ENCODE measurements around the gene SMAD7.

SMAD7 gene

GRCh38 chr18:48938827-48939204, 11.9 kb downstream of the SMAD7 start:
- H3K9ac ChIP-seq (ENCODE audit: low read length) = no peak overlapping the region
- no peak overlapping the region for H3K27ac ChIP-seq (ENCODE audit: low read length)
- H3K9me3 ChIP-seq (ENCODE audit: control insufficient read depth, low read depth, low read length) = no peaks in the 10 kb centered on the region
- H3K4me1 ChIP-seq (ENCODE audit: control insufficient read depth, low read depth, low read length) = peaks cover 46% of the 10 kb centered on the region
- no peaks in the 10 kb centered on the region for H3K27me3 ChIP-seq (ENCODE audit: control insufficient read depth, insufficient read depth, low read length)
- no peak overlapping the region for H3K4me3 ChIP-seq (ENCODE audit: low read length)
- no peaks in the 10 kb centered on the region for H3K36me3 ChIP-seq (ENCODE audit: control insufficient read depth, low read depth, low read length)

- H3K27ac ChIP-seq (ENCODE audit: low read length) = no peak overlapping the region
- H3K9ac ChIP-seq (ENCODE audit: low read length) = no peak overlapping the region
- no peak overlapping the region for H3K4me3 ChIP-seq (ENCODE audit: low read length)
- no peaks in the 10 kb centered on the region for H3K9me3 ChIP-seq (ENCODE audit: control insufficient read depth, low read depth, low read length)
- H3K36me3 ChIP-seq (ENCODE audit: control insufficient read depth, low read depth, low read length) = no peaks in the 10 kb centered on the region
- H3K4me1 ChIP-seq (ENCODE audit: control insufficient read depth, low read depth, low read length) = peaks cover 53% of the 10 kb centered on the region
- no peaks in the 10 kb centered on the region for H3K27me3 ChIP-seq (ENCODE audit: control insufficient read depth, insufficient read depth, low read length)
Observed at GRCh38 chr18:48937869-48938750, 12.7 kb downstream of the SMAD7 start.

GRCh38 chr18:48935433-48935774, 15.4 kb downstream of the SMAD7 start:
- no peaks in the 10 kb centered on the region for H3K27me3 ChIP-seq (ENCODE audit: control insufficient read depth, insufficient read depth, low read length)
- no peak overlapping the region for H3K9ac ChIP-seq (ENCODE audit: low read length)
- H3K4me3 ChIP-seq (ENCODE audit: low read length) = no peak overlapping the region
- no peaks in the 10 kb centered on the region for H3K36me3 ChIP-seq (ENCODE audit: control insufficient read depth, low read depth, low read length)
- no peaks in the 10 kb centered on the region for H3K9me3 ChIP-seq (ENCODE audit: control insufficient read depth, low read depth, low read length)
- H3K27ac ChIP-seq (ENCODE audit: low read length) = no peak overlapping the region
- peaks cover 64% of the 10 kb centered on the region for H3K4me1 ChIP-seq (ENCODE audit: control insufficient read depth, low read depth, low read length)

- Histone ChIP-seq H3K9ac (ENCODE audit: low read length) (no peak overlapping the region), H3K4me1 (ENCODE audit: control insufficient read depth, low read depth, low read length) (peaks cover 66% of the 10 kb centered on the region), H3K4me3 (ENCODE audit: low read length) (no peak overlapping the region), H3K27ac (ENCODE audit: low read length) (no peak overlapping the region), H3K9me3 (ENCODE audit: control insufficient read depth, low read depth, low read length) (no peaks in the 10 kb centered on the region), H3K36me3 (ENCODE audit: control insufficient read depth, low read depth, low read length) (no peaks in the 10 kb centered on the region), H3K27me3 (ENCODE audit: control insufficient read depth, insufficient read depth, low read length) (no peaks in the 10 kb centered on the region)
Observed at GRCh38 chr18:48934723-48935432, 15.9 kb downstream of the SMAD7 start.

- no peaks in the 10 kb centered on the region for H3K27me3 ChIP-seq (ENCODE audit: control insufficient read depth, insufficient read depth, low read length)
- H3K9ac ChIP-seq (ENCODE audit: low read length) = no peak overlapping the region
- H3K27ac ChIP-seq (ENCODE audit: low read length) = no peak overlapping the region
- H3K4me1 ChIP-seq (ENCODE audit: control insufficient read depth, low read depth, low read length) = peaks cover 66% of the 10 kb centered on the region
- H3K36me3 ChIP-seq (ENCODE audit: control insufficient read depth, low read depth, low read length) = no peaks in the 10 kb centered on the region
- H3K9me3 ChIP-seq (ENCODE audit: control insufficient read depth, low read depth, low read length) = no peaks in the 10 kb centered on the region
- no peak overlapping the region for H3K4me3 ChIP-seq (ENCODE audit: low read length)
Observed at GRCh38 chr18:48934415-48934722, 16.4 kb downstream of the SMAD7 start.

- H3K27me3 ChIP-seq (ENCODE audit: control insufficient read depth, insufficient read depth, low read length) = no peaks in the 10 kb centered on the region
- no peak overlapping the region for H3K4me3 ChIP-seq (ENCODE audit: low read length)
- no peak overlapping the region for H3K27ac ChIP-seq (ENCODE audit: low read length)
- H3K36me3 ChIP-seq (ENCODE audit: control insufficient read depth, low read depth, low read length) = no peaks in the 10 kb centered on the region
- H3K9me3 ChIP-seq (ENCODE audit: control insufficient read depth, low read depth, low read length) = no peaks in the 10 kb centered on the region
- no peak overlapping the region for H3K9ac ChIP-seq (ENCODE audit: low read length)
- peaks cover 71% of the 10 kb centered on the region for H3K4me1 ChIP-seq (ENCODE audit: control insufficient read depth, low read depth, low read length)
Observed at GRCh38 chr18:48933578-48934414, 17.0 kb downstream of the SMAD7 start.

GRCh38 chr18:48932822-48933510, 17.8 kb downstream of the SMAD7 start:
- Histone ChIP-seq H3K27ac (ENCODE audit: low read length) (no peak overlapping the region), H3K36me3 (ENCODE audit: control insufficient read depth, low read depth, low read length) (no peaks in the 10 kb centered on the region), H3K27me3 (ENCODE audit: control insufficient read depth, insufficient read depth, low read length) (no peaks in the 10 kb centered on the region), H3K9ac (ENCODE audit: low read length) (no peak overlapping the region), H3K9me3 (ENCODE audit: control insufficient read depth, low read depth, low read length) (no peaks in the 10 kb centered on the region), H3K4me1 (ENCODE audit: control insufficient read depth, low read depth, low read length) (peaks cover 68% of the 10 kb centered on the region), H3K4me3 (ENCODE audit: low read length) (no peak overlapping the region)

- no peaks in the 10 kb centered on the region for H3K27me3 ChIP-seq (ENCODE audit: control insufficient read depth, insufficient read depth, low read length)
- H3K36me3 ChIP-seq (ENCODE audit: control insufficient read depth, low read depth, low read length) = no peaks in the 10 kb centered on the region
- H3K4me3 ChIP-seq (ENCODE audit: low read length) = no peak overlapping the region
- no peak overlapping the region for H3K9ac ChIP-seq (ENCODE audit: low read length)
- no peak overlapping the region for H3K27ac ChIP-seq (ENCODE audit: low read length)
- peaks cover 65% of the 10 kb centered on the region for H3K4me1 ChIP-seq (ENCODE audit: control insufficient read depth, low read depth, low read length)
- no peaks in the 10 kb centered on the region for H3K9me3 ChIP-seq (ENCODE audit: control insufficient read depth, low read depth, low read length)
Observed at GRCh38 chr18:48932462-48932818, 18.3 kb downstream of the SMAD7 start.

GRCh38 chr18:48931680-48932461, 18.9 kb downstream of the SMAD7 start:
- Histone ChIP-seq H3K36me3 (ENCODE audit: control insufficient read depth, low read depth, low read length) (no peaks in the 10 kb centered on the region), H3K9me3 (ENCODE audit: control insufficient read depth, low read depth, low read length) (no peaks in the 10 kb centered on the region), H3K27ac (ENCODE audit: low read length) (no peak overlapping the region), H3K9ac (ENCODE audit: low read length) (no peak overlapping the region), H3K4me1 (ENCODE audit: control insufficient read depth, low read depth, low read length) (peaks cover 66% of the 10 kb centered on the region), H3K27me3 (ENCODE audit: control insufficient read depth, insufficient read depth, low read length) (no peaks in the 10 kb centered on the region), H3K4me3 (ENCODE audit: low read length) (no peak overlapping the region)

GRCh38 chr18:48930926-48931325, 19.8 kb downstream of the SMAD7 start:
- no peaks in the 10 kb centered on the region for H3K36me3 ChIP-seq (ENCODE audit: control insufficient read depth, low read depth, low read length)
- H3K9ac ChIP-seq (ENCODE audit: low read length) = no peak overlapping the region
- H3K27ac ChIP-seq (ENCODE audit: low read length) = no peak overlapping the region
- H3K27me3 ChIP-seq (ENCODE audit: control insufficient read depth, insufficient read depth, low read length) = no peaks in the 10 kb centered on the region
- no peaks in the 10 kb centered on the region for H3K9me3 ChIP-seq (ENCODE audit: control insufficient read depth, low read depth, low read length)
- H3K4me1 ChIP-seq (ENCODE audit: control insufficient read depth, low read depth, low read length) = peaks cover 66% of the 10 kb centered on the region
- no peak overlapping the region for H3K4me3 ChIP-seq (ENCODE audit: low read length)

Data from iPS-18a (cell line).